ENCODE results near the gene DDTL.

GRCh38 chr22:23926561-23926960, 40.1 kb upstream of the DDTL start:
- TF ChIP-seq POLR2A (IDR thresholded peaks at IDR 0.05; ENCODE audit: low read length): no peak
- no peak for TF ChIP-seq GATA1 (IDR thresholded peaks at IDR 0.05; ENCODE audit: low read depth, low read length)
